BE2C (cell line): ENCODE results near the gene TYW1B.
"Not testable (repeated sequence)": the region's sequence is repeated elsewhere in the genome, so short reads cannot be mapped to it uniquely, and the experiment has no call there.

ENCODE experiments used
- DNase-seq: peaks from one replicate; pipeline ENCODE4 v3.0.0-alpha.2; 2020
- H3K27me3 ChIP-seq: fragments of 250-450 bp; sonication (Bioruptor Pico); 2 replicates; pipeline ENCODE4 v1.5.1; 2020; ENCODE audit warnings: mild to moderate bottlenecking
- H3K36me3 ChIP-seq: fragments of 250-450 bp; sonication (Bioruptor Pico); 2 replicates; pipeline ENCODE4 v1.5.1; 2020; ENCODE audit warnings: mild to moderate bottlenecking
- H3K4me1 ChIP-seq: fragments of 250-450 bp; sonication (Bioruptor Pico); 2 replicates; pipeline ENCODE4 v1.5.1; 2020
- H3K4me3 ChIP-seq: 2 replicates; pipeline ENCODE4 v1.5.1; 2011; ENCODE audit warnings: low read depth, low read length
- H3K9me3 ChIP-seq: fragments of 250-450 bp; sonication (Bioruptor Pico); 2 replicates; pipeline ENCODE4 v1.5.1; 2020
- CTCF ChIP-seq: IDR thresholded peaks from 2 replicates; pipeline ENCODE4 v1.5.1; 2012; ENCODE audit warnings: mild to moderate bottlenecking, low read depth, low read length

TYW1B gene

GRCh38 chr7:72555238-72555637, 272.8 kb downstream of the TYW1B start:
- H3K36me3 ChIP-seq, H3K4me1 ChIP-seq, H3K4me3 ChIP-seq, H3K27me3 ChIP-seq, DNase-seq, H3K9me3 ChIP-seq: not testable (repeated sequence)

- H3K4me3 ChIP-seq, H3K36me3 ChIP-seq, H3K27me3 ChIP-seq, H3K9me3 ChIP-seq, H3K4me1 ChIP-seq, DNase-seq: not testable (repeated sequence)
Observed at GRCh38 chr7:72554401-72554800, 273.6 kb downstream of the TYW1B start.

- not testable (repeated sequence) for H3K4me3 ChIP-seq, H3K4me1 ChIP-seq, DNase-seq, H3K9me3 ChIP-seq, H3K36me3 ChIP-seq, H3K27me3 ChIP-seq
Observed at GRCh38 chr7:72550454-72550853, 277.5 kb downstream of the TYW1B start.

GRCh38 chr7:72546586-72547237, 281.3 kb downstream of the TYW1B start:
- H3K36me3 ChIP-seq, H3K27me3 ChIP-seq, H3K4me1 ChIP-seq, H3K9me3 ChIP-seq, DNase-seq, H3K4me3 ChIP-seq: not testable (repeated sequence)

- not testable (repeated sequence) for H3K9me3 ChIP-seq, H3K36me3 ChIP-seq, H3K4me3 ChIP-seq, H3K4me1 ChIP-seq, H3K27me3 ChIP-seq, DNase-seq
Observed at GRCh38 chr7:72544531-72544930, 283.5 kb downstream of the TYW1B start.

- Histone ChIP-seq H3K36me3 (no peaks in the 10 kb centered on the region), H3K9me3 (no peaks in the 10 kb centered on the region), H3K4me3 (no peak overlapping the region), H3K27me3 (no peaks in the 10 kb centered on the region), H3K4me1 (no peaks in the 10 kb centered on the region)
- DNase-seq: no peak
- no peak for TF ChIP-seq CTCF
Observed at GRCh38 chr7:72540923-72541322, 287.1 kb downstream of the TYW1B start.

- Histone ChIP-seq H3K4me1 (no peaks in the 10 kb centered on the region), H3K4me3 (no peak overlapping the region), H3K36me3 (no peaks in the 10 kb centered on the region), H3K9me3 (no peaks in the 10 kb centered on the region), H3K27me3 (no peaks in the 10 kb centered on the region)
- no peak for TF ChIP-seq CTCF
- DNase-seq: no peak
Observed at GRCh38 chr7:72540106-72540611, 287.8 kb downstream of the TYW1B start.

GRCh38 chr7:72539702-72540101, 288.3 kb downstream of the TYW1B start:
- DNase-seq: no peak
- Histone ChIP-seq H3K4me3 (no peak overlapping the region), H3K4me1 (no peaks in the 10 kb centered on the region), H3K9me3 (no peaks in the 10 kb centered on the region), H3K27me3 (no peaks in the 10 kb centered on the region), H3K36me3 (no peaks in the 10 kb centered on the region)
- no peak for TF ChIP-seq CTCF

- no peak for DNase-seq
- TF ChIP-seq CTCF: no peak
- Histone ChIP-seq H3K36me3 (no peaks in the 10 kb centered on the region), H3K9me3 (no peaks in the 10 kb centered on the region), H3K4me1 (no peaks in the 10 kb centered on the region), H3K27me3 (no peaks in the 10 kb centered on the region), H3K4me3 (no peak overlapping the region)
Observed at GRCh38 chr7:72538856-72539255, 289.1 kb downstream of the TYW1B start.
